ENCODE data around the gene HTR3A. TPM values are rescaled to one million over a fixed set of nuclear protein-coding genes. Genes with fewer than 3 reads are reported as not detected.

Gene HTR3A
- total RNA-seq, 1 experiment from 2014 or later, result not detected

- DNase-seq (ENCODE audit: low read depth in 1 of 2, low spot score in 2 of 2), result no peak
- no peak overlapping the region for H3K27ac ChIP-seq
- no peaks in the 10 kb centered on the region for H3K27me3 ChIP-seq (replicated peaks)
- no peaks in the 10 kb centered on the region for H3K4me1 ChIP-seq (replicated peaks)
- H3K4me3 ChIP-seq, result no peak overlapping the region
- H3K36me3 ChIP-seq, result no peaks in the 10 kb centered on the region
- H3K9me3 ChIP-seq (replicated peaks), result no peaks in the 10 kb centered on the region
Measured at GRCh38 chr11:113952588-113952987, 22.3 kb upstream of the HTR3A start.

- Histone ChIP-seq H3K27me3 (replicated peaks) (no peaks in the 10 kb centered on the region), H3K4me3 (no peak overlapping the region), H3K9me3 (replicated peaks) (no peaks in the 10 kb centered on the region), H3K4me1 (replicated peaks) (no peaks in the 10 kb centered on the region), H3K27ac (no peak overlapping the region), H3K36me3 (no peaks in the 10 kb centered on the region)
- DNase-seq (ENCODE audit: low read depth in 1 of 2, low spot score in 2 of 2), result no peak
Measured at GRCh38 chr11:113954235-113954634, 20.7 kb upstream of the HTR3A start.

DNA sequence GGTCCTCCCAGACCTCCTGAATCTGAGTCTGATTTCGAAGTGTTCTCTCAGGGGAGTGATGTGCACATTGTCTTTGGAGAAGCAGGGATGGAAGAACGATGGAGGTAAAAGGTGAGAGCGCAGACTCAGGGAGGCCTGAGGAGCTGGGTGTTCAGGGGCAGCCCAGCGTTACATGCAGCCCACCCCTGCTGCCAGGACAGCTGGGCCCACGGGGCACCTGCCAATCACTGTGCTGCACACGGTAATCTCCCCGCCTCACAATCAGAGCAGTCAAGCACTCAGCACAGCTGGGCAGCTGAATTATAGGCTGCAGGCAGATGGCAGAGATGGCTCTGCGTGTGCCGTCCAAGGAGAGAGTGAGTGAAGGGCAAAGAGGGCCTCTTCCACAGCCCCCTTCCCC lies 17.9 kb upstream of the HTR3A start:
- Histone ChIP-seq H3K4me1 (replicated peaks) (no peaks in the 10 kb centered on the region), H3K4me3 (no peak overlapping the region), H3K9me3 (replicated peaks) (no peaks in the 10 kb centered on the region), H3K36me3 (no peaks in the 10 kb centered on the region), H3K27me3 (replicated peaks) (no peaks in the 10 kb centered on the region), H3K27ac (no peak overlapping the region)
- no peak for DNase-seq (ENCODE audit: low read depth in 1 of 2, low spot score in 2 of 2)

GRCh38 chr11:113960702-113961330 lies 14.1 kb upstream of the HTR3A start:
- Histone ChIP-seq H3K4me1 (replicated peaks) (no peaks in the 10 kb centered on the region), H3K9me3 (replicated peaks) (no peaks in the 10 kb centered on the region), H3K4me3 (no peak overlapping the region), H3K27me3 (replicated peaks) (no peaks in the 10 kb centered on the region), H3K27ac (no peak overlapping the region), H3K36me3 (no peaks in the 10 kb centered on the region)
- DNase-seq (ENCODE audit: low read depth in 1 of 2, low spot score in 2 of 2), result no peak

GRCh38 chr11:113967361-113967760 lies 7.5 kb upstream of the HTR3A start:
- Histone ChIP-seq H3K4me1 (replicated peaks) (no peaks in the 10 kb centered on the region), H3K9me3 (replicated peaks) (no peaks in the 10 kb centered on the region), H3K36me3 (no peaks in the 10 kb centered on the region), H3K27me3 (replicated peaks) (no peaks in the 10 kb centered on the region), H3K4me3 (no peak overlapping the region), H3K27ac (no peak overlapping the region)
- DNase-seq (ENCODE audit: low read depth in 1 of 2, low spot score in 2 of 2), result no peak

GRCh38 chr11:113971506-113972195 lies 3.3 kb upstream of the HTR3A start:
- no peaks in the 10 kb centered on the region for H3K4me1 ChIP-seq (replicated peaks)

GRCh38 chr11:113977071-113977490 lies 2.2 kb downstream of the HTR3A start:
- Histone ChIP-seq H3K27ac (no peak overlapping the region), H3K27me3 (replicated peaks) (no peaks in the 10 kb centered on the region), H3K9me3 (replicated peaks) (no peaks in the 10 kb centered on the region), H3K36me3 (no peaks in the 10 kb centered on the region), H3K4me3 (no peak overlapping the region), H3K4me1 (replicated peaks) (no peaks in the 10 kb centered on the region)
- DNase-seq (ENCODE audit: low read depth in 1 of 2, low spot score in 2 of 2), result no peak

More at GRCh38 chr11:113971506-113972195, 3.3 kb upstream of the HTR3A start:
- no peaks in the 10 kb centered on the region for H3K27me3 ChIP-seq (replicated peaks)
- H3K27ac ChIP-seq, result no peak overlapping the region
- H3K4me3 ChIP-seq, result no peak overlapping the region
- H3K9me3 ChIP-seq (replicated peaks), result no peaks in the 10 kb centered on the region
- DNase-seq (ENCODE audit: low read depth in 1 of 2, low spot score in 2 of 2), result no peak
- no peaks in the 10 kb centered on the region for H3K36me3 ChIP-seq

DNA sequence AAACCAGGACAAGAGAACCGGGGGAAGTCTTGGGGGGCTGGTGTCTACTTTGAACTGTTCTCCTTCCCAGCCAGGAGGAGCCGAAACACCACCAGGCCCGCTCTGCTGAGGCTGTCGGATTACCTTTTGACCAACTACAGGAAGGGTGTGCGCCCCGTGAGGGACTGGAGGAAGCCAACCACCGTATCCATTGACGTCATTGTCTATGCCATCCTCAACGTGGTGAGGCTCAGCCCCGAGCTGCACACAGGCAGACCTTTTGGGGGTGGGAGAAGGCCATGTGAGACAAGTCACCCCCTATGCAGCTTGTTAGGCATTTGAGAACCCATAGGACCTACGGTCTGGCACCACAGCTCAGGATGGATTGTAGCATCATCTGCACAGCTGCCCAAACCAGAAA lies 2.8 kb downstream of the HTR3A start:
- no peaks in the 10 kb centered on the region for H3K27me3 ChIP-seq (replicated peaks)
- no peaks in the 10 kb centered on the region for H3K36me3 ChIP-seq
- H3K4me3 ChIP-seq, result no peak overlapping the region

GRCh38 chr11:113979431-113979830 lies 4.5 kb downstream of the HTR3A start:
- DNase-seq (ENCODE audit: low read depth in 1 of 2, low spot score in 2 of 2), result no peak
- Histone ChIP-seq H3K9me3 (replicated peaks) (no peaks in the 10 kb centered on the region), H3K4me3 (no peak overlapping the region), H3K27me3 (replicated peaks) (no peaks in the 10 kb centered on the region), H3K36me3 (no peaks in the 10 kb centered on the region), H3K27ac (no peak overlapping the region), H3K4me1 (replicated peaks) (no peaks in the 10 kb centered on the region)

More for the DNA sequence above, 2.8 kb downstream of the HTR3A start:
- no peaks in the 10 kb centered on the region for H3K4me1 ChIP-seq (replicated peaks)
- no peaks in the 10 kb centered on the region for H3K9me3 ChIP-seq (replicated peaks)
- DNase-seq (ENCODE audit: low read depth in 1 of 2, low spot score in 2 of 2), result no peak
- no peak overlapping the region for H3K27ac ChIP-seq

- Histone ChIP-seq H3K4me1 (replicated peaks) (no peaks in the 10 kb centered on the region), H3K9me3 (replicated peaks) (no peaks in the 10 kb centered on the region), H3K27me3 (replicated peaks) (no peaks in the 10 kb centered on the region), H3K36me3 (no peaks in the 10 kb centered on the region), H3K27ac (no peak overlapping the region), H3K4me3 (no peak overlapping the region)
- DNase-seq (ENCODE audit: low read depth in 1 of 2, low spot score in 2 of 2), result no peak
Measured at GRCh38 chr11:113980785-113981184, 5.9 kb downstream of the HTR3A start.

- Histone ChIP-seq H3K36me3 (no peaks in the 10 kb centered on the region), H3K27ac (no peak overlapping the region), H3K4me3 (no peak overlapping the region), H3K4me1 (replicated peaks) (no peaks in the 10 kb centered on the region), H3K27me3 (replicated peaks) (no peaks in the 10 kb centered on the region), H3K9me3 (replicated peaks) (no peaks in the 10 kb centered on the region)
- no peak for DNase-seq (ENCODE audit: low read depth in 1 of 2, low spot score in 2 of 2)
Measured at GRCh38 chr11:113982306-113982705, 7.4 kb downstream of the HTR3A start.

DNA sequence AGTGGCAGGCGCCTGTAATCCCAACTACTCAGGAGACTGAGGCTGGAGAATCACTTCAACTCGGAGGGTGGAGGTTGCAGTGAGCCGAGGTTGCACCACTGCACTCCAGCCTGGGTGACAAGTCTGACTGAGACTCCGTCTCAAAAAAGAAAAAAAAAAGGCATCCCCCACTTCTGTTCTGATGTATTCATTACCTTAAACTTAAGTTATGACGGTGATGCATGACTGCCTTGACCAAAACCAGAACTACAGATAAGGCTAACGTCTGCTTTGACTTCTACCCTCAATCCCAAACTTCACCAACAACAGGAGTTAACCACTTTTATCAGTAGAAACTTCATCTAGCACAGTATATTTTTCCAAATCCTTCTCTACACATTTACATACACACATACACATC lies 9.9 kb downstream of the HTR3A start:
- H3K27me3 ChIP-seq (replicated peaks), result no peaks in the 10 kb centered on the region
- no peaks in the 10 kb centered on the region for H3K9me3 ChIP-seq (replicated peaks)
- no peak overlapping the region for H3K27ac ChIP-seq
- no peaks in the 10 kb centered on the region for H3K36me3 ChIP-seq
- no peak for DNase-seq (ENCODE audit: low read depth in 1 of 2, low spot score in 2 of 2)
- no peaks in the 10 kb centered on the region for H3K4me1 ChIP-seq (replicated peaks)
- no peak overlapping the region for H3K4me3 ChIP-seq

- H3K4me3 ChIP-seq, result no peak overlapping the region
- H3K4me1 ChIP-seq (replicated peaks), result no peaks in the 10 kb centered on the region
- H3K9me3 ChIP-seq (replicated peaks), result no peaks in the 10 kb centered on the region
- no peaks in the 10 kb centered on the region for H3K27me3 ChIP-seq (replicated peaks)
- H3K27ac ChIP-seq, result no peak overlapping the region
- H3K36me3 ChIP-seq, result no peaks in the 10 kb centered on the region
- no peak for DNase-seq (ENCODE audit: low read depth in 1 of 2, low spot score in 2 of 2)
Measured at GRCh38 chr11:113985906-113986305, 11.0 kb downstream of the HTR3A start.

- H3K27me3 ChIP-seq (replicated peaks), result no peaks in the 10 kb centered on the region
- H3K9me3 ChIP-seq (replicated peaks), result no peaks in the 10 kb centered on the region
- no peak overlapping the region for H3K4me3 ChIP-seq
- DNase-seq (ENCODE audit: low read depth in 1 of 2, low spot score in 2 of 2), result no peak
- no peaks in the 10 kb centered on the region for H3K4me1 ChIP-seq (replicated peaks)
- H3K27ac ChIP-seq, result no peak overlapping the region
- H3K36me3 ChIP-seq, result no peaks in the 10 kb centered on the region
Measured at GRCh38 chr11:113986351-113987140, 11.6 kb downstream of the HTR3A start.

Measured in SJSA1 (cell line).